H1 (cell line): ENCODE data around the gene TP63.

Source experiments
- CBX5 ChIP-seq: fragments of 300-800, 300-1000 bp; sonication (generic); IDR thresholded peaks from 2 replicates; pipeline ENCODE4 v1.7.1; 2016; ENCODE audit warnings: antibody characterized with exemption, low read length, low read depth
- CREB1 ChIP-seq: IDR thresholded peaks from 2 replicates; pipeline ENCODE4 v1.6.1; 2012; ENCODE audit warnings: inconsistent platforms
- EP300 ChIP-seq, 2 experiments: IDR thresholded peaks; 1 replicate in 1 of 2; 2 replicates in 1 of 2; pipeline ENCODE4 v1.6.1; 2011 to 2012; ENCODE audit warnings: low read depth in 2 of 2, low read length in 2 of 2, mild to moderate bottlenecking in 2 of 2, borderline replicate concordance in 1 of 2, inconsistent platforms in 1 of 2, moderate library complexity in 1 of 2
- EZH2 ChIP-seq: fragments of 200-600 bp; sonication (generic); IDR thresholded peaks from 2 replicates; pipeline ENCODE4 v1.7.1; 2012; ENCODE audit warnings: low read depth, mild to moderate bottlenecking, moderate library complexity, low read length, inconsistent platforms; ENCODE audit not compliant: severe bottlenecking
- FOSL1 ChIP-seq: IDR thresholded peaks from 2 replicates; pipeline ENCODE4 v1.6.1; 2011; ENCODE audit warnings: mild to moderate bottlenecking, low read depth, low read length, moderate library complexity; ENCODE audit not compliant: insufficient read depth
- POLR2A ChIP-seq, 2 experiments: IDR thresholded peaks; 1 replicate in 1 of 2; 2 replicates in 1 of 2; pipeline ENCODE4 v1.6.1; 2011; ENCODE audit warnings: low read depth in 2 of 2, low read length in 2 of 2, mild to moderate bottlenecking in 2 of 2; ENCODE audit errors: control extremely low read depth in 1 of 2
- POLR2AphosphoS5 ChIP-seq: IDR thresholded peaks from 2 replicates; pipeline ENCODE4 v1.6.1; 2011; ENCODE audit warnings: low read depth, low read length
- SP1 ChIP-seq: IDR thresholded peaks from 2 replicates; pipeline ENCODE4 v1.6.1; 2011; ENCODE audit warnings: low read depth, low read length
- TAF1 ChIP-seq: IDR thresholded peaks from 2 replicates; pipeline ENCODE4 v1.6.1; 2011; ENCODE audit warnings: mild to moderate bottlenecking, low read depth, low read length
- TEAD4 ChIP-seq: IDR thresholded peaks from 2 replicates; pipeline ENCODE4 v1.6.1; 2012; ENCODE audit warnings: low read depth, low read length, inconsistent platforms, mixed read lengths
- USF2 ChIP-seq: IDR thresholded peaks from 2 replicates; pipeline ENCODE4 v1.6.1; 2011; ENCODE audit warnings: low read length, improper control_type of control experiment
- ZNF274 ChIP-seq: IDR thresholded peaks from 2 replicates; pipeline ENCODE4 v1.7.0; 2012; ENCODE audit warnings: low read length, borderline replicate concordance; ENCODE audit errors: extremely low read depth
- TF ChIP-seq, protein P1 (sequence below), 3 experiments: IDR thresholded peaks; 1 replicate in 2 of 3; 2 replicates in 1 of 3; pipeline versions ENCODE4 v1.5.1 to v1.6.1; 2011; ENCODE audit warnings: low read length in 3 of 3, mild to moderate bottlenecking in 3 of 3, inconsistent platforms in 2 of 3, low read depth in 1 of 3, moderate library complexity in 1 of 3; ENCODE audit not compliant: insufficient read depth in 1 of 3; ENCODE audit errors: control extremely low read depth in 1 of 3

DNA sequence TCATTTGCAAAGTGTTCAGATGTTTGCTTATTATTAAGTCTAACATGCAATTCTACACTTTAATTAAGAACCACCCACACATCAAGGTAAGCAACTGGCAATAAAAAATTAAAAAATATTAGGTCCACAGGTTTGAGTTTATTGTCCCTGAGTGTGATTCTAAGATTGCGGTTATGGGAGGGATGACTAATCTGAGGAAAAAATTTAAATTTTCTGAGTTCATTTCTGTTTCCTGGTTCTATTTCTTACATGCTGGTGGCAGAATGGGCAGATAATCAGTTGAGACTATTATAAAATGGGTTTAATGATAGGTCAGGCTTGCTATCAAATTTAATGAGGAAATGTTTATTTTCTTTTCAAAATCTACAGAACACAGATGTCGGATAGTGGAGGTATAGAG is 105.9 kb downstream of the TP63 start:
- TF ChIP-seq FOSL1: no peak
- TF ChIP-seq, protein P1, sequence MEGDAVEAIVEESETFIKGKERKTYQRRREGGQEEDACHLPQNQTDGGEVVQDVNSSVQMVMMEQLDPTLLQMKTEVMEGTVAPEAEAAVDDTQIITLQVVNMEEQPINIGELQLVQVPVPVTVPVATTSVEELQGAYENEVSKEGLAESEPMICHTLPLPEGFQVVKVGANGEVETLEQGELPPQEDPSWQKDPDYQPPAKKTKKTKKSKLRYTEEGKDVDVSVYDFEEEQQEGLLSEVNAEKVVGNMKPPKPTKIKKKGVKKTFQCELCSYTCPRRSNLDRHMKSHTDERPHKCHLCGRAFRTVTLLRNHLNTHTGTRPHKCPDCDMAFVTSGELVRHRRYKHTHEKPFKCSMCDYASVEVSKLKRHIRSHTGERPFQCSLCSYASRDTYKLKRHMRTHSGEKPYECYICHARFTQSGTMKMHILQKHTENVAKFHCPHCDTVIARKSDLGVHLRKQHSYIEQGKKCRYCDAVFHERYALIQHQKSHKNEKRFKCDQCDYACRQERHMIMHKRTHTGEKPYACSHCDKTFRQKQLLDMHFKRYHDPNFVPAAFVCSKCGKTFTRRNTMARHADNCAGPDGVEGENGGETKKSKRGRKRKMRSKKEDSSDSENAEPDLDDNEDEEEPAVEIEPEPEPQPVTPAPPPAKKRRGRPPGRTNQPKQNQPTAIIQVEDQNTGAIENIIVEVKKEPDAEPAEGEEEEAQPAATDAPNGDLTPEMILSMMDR (IDR thresholded peaks at IDR 0.05; ENCODE audit: control extremely low read depth in 1 of 3, insufficient read depth in 1 of 3, low read depth in 1 of 3, low read length in 3 of 3): no peak
- TF ChIP-seq TEAD4: no peak
- TF ChIP-seq SP1: no peak
- no peak for TF ChIP-seq USF2
- no peak for TF ChIP-seq TAF1
- TF ChIP-seq POLR2AphosphoS5: no peak
- no peak for TF ChIP-seq CREB1
- no peak for TF ChIP-seq EP300 (IDR thresholded peaks at IDR 0.05; ENCODE audit: borderline replicate concordance in 1 of 2, low read depth in 2 of 2, low read length in 2 of 2)
- no peak for TF ChIP-seq POLR2A (IDR thresholded peaks at IDR 0.05; ENCODE audit: control extremely low read depth in 1 of 2, low read depth in 2 of 2, low read length in 2 of 2)
- TF ChIP-seq CBX5: no peak
- no peak for TF ChIP-seq ZNF274
- no peak for TF ChIP-seq EZH2
